Right kidney (tissue), 1 donor: ENCODE data around the gene PIGA.
"Not testable (repeated sequence)": the region's sequence is repeated elsewhere in the genome, so short reads cannot be mapped to it uniquely, and the experiment has no call there.

Experiments used
- DNase-seq: peaks from one replicate; pipeline ENCODE4 v3.0.0-alpha.2; 2016

Gene PIGA

GRCh38 chrX:15321447-15321846 lies 13.9 kb downstream of the PIGA start:
- DNase-seq = no peak

GRCh38 chrX:15320297-15320696 lies 15.0 kb downstream of the PIGA start:
- no peak for DNase-seq

GRCh38 chrX:15319075-15319474 lies 16.2 kb downstream of the PIGA start:
- DNase-seq = no peak

GRCh38 chrX:15315509-15315908 lies 19.8 kb downstream of the PIGA start, which contains the start of gene ASB11:
Gene ASB11, minus strand, starts transcription at chrX:15315640. Its CDS starts 35 bp downstream, at chrX:15315605.
- DNase-seq = no peak

GRCh38 chrX:15314472-15314871 lies 20.9 kb downstream of the PIGA start:
- DNase-seq = no peak

GRCh38 chrX:15311119-15311518 lies 24.2 kb downstream of the PIGA start:
- no peak for DNase-seq

- no peak for DNase-seq
Measured at GRCh38 chrX:15310117-15310516, 25.2 kb downstream of the PIGA start.

- DNase-seq = not testable (repeated sequence)
Measured at GRCh38 chrX:15305899-15306298, 29.4 kb downstream of the PIGA start.

GRCh38 chrX:15301924-15302323 lies 33.4 kb downstream of the PIGA start:
- DNase-seq = no peak

- DNase-seq = peak; percentile 8
Measured at GRCh38 chrX:15299941-15300851, 35.1 kb downstream of the PIGA start.

GRCh38 chrX:15298780-15299179 lies 36.5 kb downstream of the PIGA start:
- no peak for DNase-seq

GRCh38 chrX:15298201-15298600 lies 37.1 kb downstream of the PIGA start:
- no peak for DNase-seq

GRCh38 chrX:15293451-15293850 lies 41.9 kb downstream of the PIGA start:
- no peak for DNase-seq

GRCh38 chrX:15292861-15293260 lies 42.5 kb downstream of the PIGA start:
- DNase-seq = no peak

- DNase-seq = no peak
Measured at GRCh38 chrX:15277604-15278003, 57.7 kb downstream of the PIGA start.

- no peak for DNase-seq
Measured at GRCh38 chrX:15274946-15275345, 60.4 kb downstream of the PIGA start.

- not testable (repeated sequence) for DNase-seq
Measured at GRCh38 chrX:15273275-15273674, 62.0 kb downstream of the PIGA start.

- no peak for DNase-seq
Measured at GRCh38 chrX:15271757-15272156, 63.6 kb downstream of the PIGA start.

- DNase-seq = peak; percentile 49
Measured at GRCh38 chrX:15269618-15270521, 65.5 kb downstream of the PIGA start, which contains the start of gene ASB9. Gene ASB9, minus strand, starts transcription at chrX:15270083. Its CDS starts 209 bp downstream, at chrX:15269874.
